Esophagus muscularis mucosa (tissue), 4 donors: Measurements from ENCODE around the gene TMEM158. TPM values are rescaled to one million over a fixed set of nuclear protein-coding genes. Genes with fewer than 3 reads are reported as not detected.

Experiments used
- DNase-seq: peaks from one replicate; pipeline ENCODE4 v3.0.0-alpha.2; 2017; ENCODE audit errors: extremely low spot score
- H3K27ac ChIP-seq, 4 donors: fragments of 200-600 bp; sonication (generic); replicated peaks in 1 of 4; 1 replicate in 3 of 4; 2 replicates in 1 of 4; pipeline ENCODE4 v1.5.1; 2016 to 2019; ENCODE audit warnings: mild to moderate bottlenecking in 1 of 4
- H3K27me3 ChIP-seq, 4 donors: fragments of 200-600 bp; sonication (generic); one replicate each; pipeline versions ENCODE4 v1.5.1 to v1.6.0; 2016 to 2019
- H3K36me3 ChIP-seq, 4 donors: fragments of 200-600 bp; sonication (generic); one replicate each; pipeline ENCODE4 v1.5.1; 2016 to 2019
- H3K4me1 ChIP-seq, 4 donors: fragments of 200-600 bp; sonication (generic); one replicate each; pipeline ENCODE4 v1.5.1; 2016 to 2019
- H3K4me3 ChIP-seq, 4 donors: fragments of 200-600 bp; sonication (generic); 1 replicate in 2 of 4; 2 replicates in 2 of 4; pipeline ENCODE4 v1.5.1; 2016 to 2019; ENCODE audit warnings: mild to moderate bottlenecking in 4 of 4, moderate library complexity in 1 of 4
- H3K9me3 ChIP-seq, 4 donors: fragments of 200-600 bp; sonication (generic); 1 replicate in 3 of 4; 2 replicates in 1 of 4; pipeline ENCODE4 v1.5.1; 2016 to 2019
- EP300 ChIP-seq: sonication (generic); formaldehyde crosslinking; IDR thresholded peaks from one replicate; pipeline ENCODE4 v1.6.1; 2017; ENCODE audit warnings: antibody characterized with exemption
- POLR2A ChIP-seq: fragments of 450-650 bp; IDR thresholded peaks from one replicate; pipeline ENCODE4 v1.6.1; 2017; ENCODE audit warnings: antibody characterized with exemption, moderate library complexity, mild to moderate bottlenecking, low read depth
- POLR2AphosphoS5 ChIP-seq, 2 donors: sonication (generic); formaldehyde crosslinking; IDR thresholded peaks; one replicate each; pipeline ENCODE4 v1.6.1; 2017; ENCODE audit warnings: antibody characterized with exemption in 2 of 2
- WGBS: methylation state at CpG from one replicate; pipeline ENCODE4 v1.1.5; 2018; 5-methylcytosine and 5-hydroxymethylcytosine counted together
- intact Hi-C: fragments of 100-400 bp; cut with DNase I; formaldehyde crosslinking; loops from one replicate; pipeline ENCODE4 v1.15.1; 2023
- total RNA-seq, 4 donors: library from RNA; depleted of rRNA; stranded (reverse); fragments of >200 nt; gene quantifications; one replicate each; pipeline versions ENCODE4 v1.1.0 to v1.2.1, GENCODE V29; 2016
- TF ChIP-seq, protein P1 (sequence below), 3 experiments: fragments of 200-600 bp in 2 of 3; fragments of 450-650 bp in 1 of 3; sonication (generic) in 2 of 3; IDR thresholded peaks; one replicate each; pipeline ENCODE4 v1.5.1; 2017 to 2019; ENCODE audit warnings: antibody characterized with exemption in 3 of 3, mild to moderate bottlenecking in 2 of 3, moderate library complexity in 1 of 3

TMEM158 gene
- total RNA-seq, 4 donors from 2014 or later, result 1.2 to 6.4 (median 2.3) TPM

DNA sequence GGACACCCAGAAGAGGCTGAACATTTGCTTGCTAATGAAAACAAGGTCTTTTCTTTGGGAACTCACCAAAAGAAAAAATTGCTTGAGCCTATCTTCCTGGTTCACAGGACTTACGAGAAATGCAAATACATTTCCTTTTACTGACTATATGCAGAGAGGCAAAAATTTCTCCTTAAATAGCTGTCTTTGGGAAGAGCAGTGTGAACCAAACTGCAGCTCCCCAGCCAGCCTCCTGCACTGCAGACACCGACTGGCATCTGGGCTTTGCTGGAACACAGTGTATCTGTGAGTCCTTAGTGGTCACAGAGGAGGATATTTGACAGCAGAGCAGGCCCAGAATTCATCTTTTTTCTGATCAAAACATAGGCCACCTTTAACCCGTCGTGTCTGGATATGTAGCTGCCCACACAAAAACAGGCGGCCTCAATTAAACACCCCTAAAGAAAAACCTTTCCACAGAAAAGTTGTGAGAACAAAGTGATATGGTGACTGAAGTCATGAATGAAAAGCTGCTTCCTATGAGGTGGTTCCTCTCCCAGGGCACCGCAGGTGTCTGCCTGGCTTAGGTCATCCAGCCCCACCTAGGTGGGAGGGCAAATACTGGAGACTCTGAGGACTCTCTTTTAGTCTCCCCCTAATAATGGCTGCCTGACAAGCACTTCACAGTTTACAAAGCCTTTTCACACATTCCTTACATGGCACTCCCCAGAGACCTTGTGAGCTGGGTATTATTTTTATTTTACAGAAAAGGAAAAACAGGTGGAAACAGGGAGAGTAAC is 46.1 kb upstream of the TMEM158 start:
- Histone ChIP-seq H3K36me3 (no peaks in the 10 kb centered on the region), H3K9me3 (peaks cover 0 to 6% (median 3%) of the 10 kb centered on the region in 4 donors), H3K4me3 (no peak overlapping the region), H3K4me1 (no peaks in the 10 kb centered on the region), H3K27me3 (no peaks in the 10 kb centered on the region), H3K27ac (no peak overlapping the region)
- 72% methylated on average over 6 of the region's 6 CpGs for WGBS
- intact Hi-C loops, result no loop called here
- TF ChIP-seq POLR2AphosphoS5 (IDR thresholded peaks at IDR 0.05) (no peak), POLR2A (no peak), EP300 (no peak)
- TF ChIP-seq, protein P1, sequence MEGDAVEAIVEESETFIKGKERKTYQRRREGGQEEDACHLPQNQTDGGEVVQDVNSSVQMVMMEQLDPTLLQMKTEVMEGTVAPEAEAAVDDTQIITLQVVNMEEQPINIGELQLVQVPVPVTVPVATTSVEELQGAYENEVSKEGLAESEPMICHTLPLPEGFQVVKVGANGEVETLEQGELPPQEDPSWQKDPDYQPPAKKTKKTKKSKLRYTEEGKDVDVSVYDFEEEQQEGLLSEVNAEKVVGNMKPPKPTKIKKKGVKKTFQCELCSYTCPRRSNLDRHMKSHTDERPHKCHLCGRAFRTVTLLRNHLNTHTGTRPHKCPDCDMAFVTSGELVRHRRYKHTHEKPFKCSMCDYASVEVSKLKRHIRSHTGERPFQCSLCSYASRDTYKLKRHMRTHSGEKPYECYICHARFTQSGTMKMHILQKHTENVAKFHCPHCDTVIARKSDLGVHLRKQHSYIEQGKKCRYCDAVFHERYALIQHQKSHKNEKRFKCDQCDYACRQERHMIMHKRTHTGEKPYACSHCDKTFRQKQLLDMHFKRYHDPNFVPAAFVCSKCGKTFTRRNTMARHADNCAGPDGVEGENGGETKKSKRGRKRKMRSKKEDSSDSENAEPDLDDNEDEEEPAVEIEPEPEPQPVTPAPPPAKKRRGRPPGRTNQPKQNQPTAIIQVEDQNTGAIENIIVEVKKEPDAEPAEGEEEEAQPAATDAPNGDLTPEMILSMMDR (IDR thresholded peaks at IDR 0.05), result no peak
- DNase-seq, result no peak

DNA sequence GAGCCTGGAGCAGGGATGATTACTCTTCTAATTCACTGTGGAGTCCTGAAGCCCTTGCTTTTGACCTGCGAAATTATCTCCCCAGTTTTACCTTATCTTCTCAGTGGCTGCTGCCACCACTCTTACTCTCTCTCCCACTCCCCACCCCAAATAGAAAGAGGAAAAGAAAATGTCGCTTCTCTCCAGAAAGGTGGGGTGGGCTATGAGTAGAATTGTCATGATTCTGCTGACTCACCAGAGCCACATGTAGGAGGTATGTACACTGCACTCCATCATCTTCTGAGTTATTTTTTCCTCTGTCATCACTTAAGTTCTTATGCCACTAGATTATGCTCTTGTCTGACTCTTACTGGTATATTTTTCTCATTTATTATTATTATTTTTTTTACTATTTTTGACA is 43.9 kb upstream of the TMEM158 start:
- H3K9me3 ChIP-seq, result no peaks in the 10 kb centered on the region
- H3K27ac ChIP-seq, result no peak overlapping the region
- H3K27me3 ChIP-seq, result no peaks in the 10 kb centered on the region
- no peaks in the 10 kb centered on the region for H3K36me3 ChIP-seq
- no peak for TF ChIP-seq EP300
- no peak for TF ChIP-seq POLR2AphosphoS5 (IDR thresholded peaks at IDR 0.05)
- no peak for TF ChIP-seq POLR2A
- TF ChIP-seq, protein P1 (IDR thresholded peaks at IDR 0.05), result no peak
- H3K4me1 ChIP-seq, result no peaks in the 10 kb centered on the region
- H3K4me3 ChIP-seq, result no peak overlapping the region
- WGBS, result 80% methylated on average over 2 of the region's 2 CpGs
- intact Hi-C loops, result no loop called here
- DNase-seq, result no peak

DNA sequence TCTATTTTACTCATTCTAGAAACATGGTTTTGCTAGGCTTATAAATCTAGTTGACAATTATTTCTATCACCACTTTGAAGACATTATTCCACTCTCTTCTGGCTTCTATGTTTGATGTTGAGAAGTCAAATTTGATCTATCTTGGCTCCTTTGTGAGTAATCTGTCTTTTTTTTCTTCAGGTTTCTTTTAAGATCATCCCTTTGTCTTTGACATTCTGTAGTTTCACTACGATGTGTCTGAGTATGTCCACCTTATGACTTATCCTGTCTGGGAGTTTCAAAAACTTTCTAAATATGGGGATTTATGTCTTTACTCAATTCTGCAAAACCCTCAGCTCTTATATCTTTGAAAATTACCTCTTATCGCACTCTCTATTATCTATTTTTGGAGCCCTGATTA is 41.0 kb upstream of the TMEM158 start:
- intact Hi-C loops, result no loop called here
- Histone ChIP-seq H3K27ac (no peak overlapping the region), H3K36me3 (no peaks in the 10 kb centered on the region), H3K27me3 (no peaks in the 10 kb centered on the region), H3K4me3 (no peak overlapping the region), H3K9me3 (no peaks in the 10 kb centered on the region), H3K4me1 (no peaks in the 10 kb centered on the region)
- 67% methylated on average over 2 of the region's 2 CpGs for WGBS
- DNase-seq, result no peak
- TF ChIP-seq, protein P1 (IDR thresholded peaks at IDR 0.05), result no peak
- TF ChIP-seq POLR2AphosphoS5 (IDR thresholded peaks at IDR 0.05) (no peak), EP300 (no peak), POLR2A (no peak)

DNA sequence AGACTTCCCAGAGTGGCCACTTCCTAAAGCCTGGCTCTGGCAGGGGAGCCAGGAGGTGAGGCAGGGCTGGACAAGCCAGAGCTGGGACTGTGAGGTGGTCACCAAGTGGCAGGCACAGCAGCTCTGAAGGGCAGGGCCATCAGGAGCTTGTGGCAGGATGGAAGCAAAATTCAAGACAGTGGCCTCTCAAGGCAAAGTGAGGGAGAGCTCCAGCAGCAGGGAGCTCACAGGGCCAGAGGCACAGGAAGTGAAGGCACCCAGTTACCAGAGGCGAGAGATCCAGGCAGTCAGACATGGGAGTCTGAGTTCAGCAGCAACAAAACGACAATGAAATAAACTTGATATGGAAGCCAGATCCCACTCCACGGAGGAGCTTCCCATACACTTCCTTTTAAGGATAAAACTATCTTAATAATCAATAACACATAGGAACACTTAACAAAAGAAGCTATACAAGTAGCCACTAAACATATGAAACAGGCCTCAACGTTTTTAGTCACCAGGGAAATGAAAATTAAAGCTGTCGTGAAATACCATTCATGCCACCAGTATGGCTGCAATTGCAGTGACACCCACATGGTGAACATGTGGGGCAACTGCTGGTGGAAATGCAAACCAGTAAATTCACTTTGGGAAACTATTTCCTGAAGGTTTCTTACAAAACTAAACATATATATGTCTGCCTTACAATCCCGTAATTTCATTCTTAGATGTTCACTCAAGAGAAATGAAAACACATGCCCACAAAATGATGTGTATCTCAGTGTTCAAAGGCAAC is 35.4 kb upstream of the TMEM158 start:
- Histone ChIP-seq H3K4me3 (no peak overlapping the region), H3K27me3 (no peaks in the 10 kb centered on the region), H3K4me1 (no peaks in the 10 kb centered on the region), H3K9me3 (no peaks in the 10 kb centered on the region), H3K36me3 (no peaks in the 10 kb centered on the region), H3K27ac (no peak overlapping the region)
- peak; percentile 72 for DNase-seq
- 59% methylated on average over 6 of the region's 6 CpGs for WGBS
- intact Hi-C loops, result no loop called here
- TF ChIP-seq POLR2A (no peak), POLR2AphosphoS5 (IDR thresholded peaks at IDR 0.05) (no peak), EP300 (no peak)
- TF ChIP-seq, protein P1 (IDR thresholded peaks at IDR 0.05), result no peak
